Thymus (tissue), 11 donors: Measurements from ENCODE around the gene C2orf92. TPM values are rescaled to one million over a fixed set of nuclear protein-coding genes. Genes with fewer than 3 reads are reported as not detected.

Experiments
- DNase-seq, 9 donors: peaks; one replicate each; pipeline ENCODE4 v3.0.0-alpha.2; 2013; ENCODE audit warnings: low spot score in 9 of 9, low read depth in 6 of 9, missing footprints in 1 of 9
- H3K27ac ChIP-seq, 2 donors: one replicate each; pipeline ENCODE4 v1.5.1; 2013; ENCODE audit warnings: control low read depth in 1 of 2, low read depth in 1 of 2, low read length in 1 of 2, mild to moderate bottlenecking in 1 of 2, moderate library complexity in 1 of 2
- H3K27me3 ChIP-seq, 2 donors: one replicate each; pipeline ENCODE4 v1.5.1; 2013; ENCODE audit warnings: low read length in 1 of 2; ENCODE audit not compliant: control insufficient read depth in 2 of 2, insufficient read depth in 1 of 2
- H3K36me3 ChIP-seq, 2 donors: one replicate each; pipeline ENCODE4 v1.5.1; 2013; ENCODE audit warnings: low read length in 1 of 2, mild to moderate bottlenecking in 1 of 2, moderate library complexity in 1 of 2; ENCODE audit not compliant: control insufficient read depth in 2 of 2, insufficient read depth in 2 of 2
- H3K4me1 ChIP-seq, 2 donors: one replicate each; pipeline ENCODE4 v1.5.1; 2013; ENCODE audit warnings: low read length in 2 of 2; ENCODE audit not compliant: control insufficient read depth in 2 of 2, insufficient read depth in 2 of 2
- H3K4me3 ChIP-seq, 2 donors: one replicate each; pipeline ENCODE4 v1.5.1; 2013; ENCODE audit warnings: low read length in 2 of 2, control low read depth in 1 of 2, mild to moderate bottlenecking in 1 of 2
- H3K9me3 ChIP-seq, 2 donors: one replicate each; pipeline ENCODE4 v1.5.1; 2013; ENCODE audit warnings: low read length in 1 of 2, mild to moderate bottlenecking in 1 of 2; ENCODE audit not compliant: control insufficient read depth in 2 of 2, insufficient read depth in 1 of 2
- WGBS: extraction: QIAGEN DNeasy Blood & Tissue Kit; methylation state at CpG from one replicate; pipeline ENCODE4 v1.1.7; 2013; 5-methylcytosine and 5-hydroxymethylcytosine counted together
- polyA plus RNA-seq: library from polyadenylated mRNA; stranded (reverse); fragments of 200-250 nt; gene quantifications from one replicate; pipeline ENCODE4 v1.2.3, GENCODE V29; 2013
- total RNA-seq: library from RNA; stranded (reverse); fragments of 120-200 nt; gene quantifications from one replicate; pipeline ENCODE4 v1.2.4, GENCODE V29; 2013
- donor health status: healthy.

The C2orf92 gene
- total and polyA plus RNA-seq, 2 donors: 2.9 to 13.1 TPM

- Histone ChIP-seq H3K4me3 (no peak overlapping the region), H3K27me3 (no peaks in the 10 kb centered on the region), H3K9me3 (peaks cover 0 to 9% of the 10 kb centered on the region in 2 donors), H3K4me1 (peaks cover 0 to 3% of the 10 kb centered on the region in 2 donors), H3K27ac (peak overlapping the region in 1 of 2 donors; percentile 46), H3K36me3 (peaks cover 86 to 95% of the 10 kb centered on the region in 2 donors)
- 90% methylated on average over 12 of the region's 12 CpGs for WGBS
- no peak for DNase-seq
Observed at GRCh38 chr2:97728091-97728731, 58.7 kb downstream of the C2orf92 start.

- no peak overlapping the region for H3K4me3 ChIP-seq
- 94% methylated on average over 1 of the region's 1 CpG for WGBS
- peaks cover 0 to 9% of the 10 kb centered on the region in 2 donors for H3K9me3 ChIP-seq
- no peaks in the 10 kb centered on the region for H3K27me3 ChIP-seq
- no peak overlapping the region for H3K27ac ChIP-seq
- no peak for DNase-seq
- peaks cover 0 to 3% of the 10 kb centered on the region in 2 donors for H3K4me1 ChIP-seq
- H3K36me3 ChIP-seq: peaks cover 86 to 95% of the 10 kb centered on the region in 2 donors
Observed at GRCh38 chr2:97730245-97730644, 60.7 kb downstream of the C2orf92 start.

- H3K9me3 ChIP-seq: peaks cover 0 to 9% of the 10 kb centered on the region in 2 donors
- H3K27ac ChIP-seq: no peak overlapping the region
- no peak for DNase-seq
- 97% methylated on average over 12 of the region's 12 CpGs for WGBS
- no peaks in the 10 kb centered on the region for H3K27me3 ChIP-seq
- H3K4me1 ChIP-seq: peaks cover 0 to 3% of the 10 kb centered on the region in 2 donors
- H3K36me3 ChIP-seq: peaks cover 84 to 94% of the 10 kb centered on the region in 2 donors
- H3K4me3 ChIP-seq: no peak overlapping the region
Observed at GRCh38 chr2:97731274-97732020, 61.9 kb downstream of the C2orf92 start.

- no peak for DNase-seq
- Histone ChIP-seq H3K36me3 (peaks cover 84 to 93% of the 10 kb centered on the region in 2 donors), H3K4me3 (no peak overlapping the region), H3K27me3 (no peaks in the 10 kb centered on the region), H3K27ac (no peak overlapping the region), H3K9me3 (peaks cover 0 to 9% of the 10 kb centered on the region in 2 donors), H3K4me1 (peaks cover 0 to 2% of the 10 kb centered on the region in 2 donors)
- WGBS: 99% methylated on average over 28 of the region's 28 CpGs
Observed at GRCh38 chr2:97732436-97733340, 63.2 kb downstream of the C2orf92 start.

- no peak for DNase-seq
- WGBS: 98% methylated on average over 20 of the region's 20 CpGs
- H3K4me1 ChIP-seq: no peaks in the 10 kb centered on the region
- H3K27ac ChIP-seq: no peak overlapping the region
- H3K36me3 ChIP-seq: peaks cover 84 to 93% of the 10 kb centered on the region in 2 donors
- no peak overlapping the region for H3K4me3 ChIP-seq
- no peaks in the 10 kb centered on the region for H3K27me3 ChIP-seq
- H3K9me3 ChIP-seq: peaks cover 0 to 9% of the 10 kb centered on the region in 2 donors
Observed at GRCh38 chr2:97733341-97734035, 64.0 kb downstream of the C2orf92 start.

- no peak overlapping the region for H3K27ac ChIP-seq
- H3K36me3 ChIP-seq: peaks cover 90 to 93% of the 10 kb centered on the region in 2 donors
- H3K9me3 ChIP-seq: peaks cover 0 to 9% of the 10 kb centered on the region in 2 donors
- no peak for DNase-seq
- WGBS: 97% methylated on average over 44 of the region's 44 CpGs
- no peaks in the 10 kb centered on the region for H3K4me1 ChIP-seq
- H3K27me3 ChIP-seq: no peaks in the 10 kb centered on the region
- H3K4me3 ChIP-seq: no peak overlapping the region
Observed at GRCh38 chr2:97734061-97735051, 64.8 kb downstream of the C2orf92 start.

GRCh38 chr2:97735161-97735561 lies 65.6 kb downstream of the C2orf92 start:
- Histone ChIP-seq H3K27ac (no peak overlapping the region), H3K4me3 (no peak overlapping the region), H3K4me1 (no peaks in the 10 kb centered on the region), H3K27me3 (no peaks in the 10 kb centered on the region), H3K36me3 (peaks cover 92 to 94% of the 10 kb centered on the region in 2 donors), H3K9me3 (peaks cover 0 to 5% of the 10 kb centered on the region in 2 donors)
- WGBS: 99% methylated on average over 29 of the region's 29 CpGs
- DNase-seq: no peak

- Histone ChIP-seq H3K27me3 (no peaks in the 10 kb centered on the region), H3K4me1 (no peaks in the 10 kb centered on the region), H3K9me3 (peaks cover 0 to 3% of the 10 kb centered on the region in 2 donors), H3K27ac (no peak overlapping the region), H3K36me3 (peaks cover 88 to 95% of the 10 kb centered on the region in 2 donors), H3K4me3 (no peak overlapping the region)
- WGBS: 89% methylated on average over 4 of the region's 4 CpGs
- no peak for DNase-seq
Observed at GRCh38 chr2:97736185-97736584, 66.7 kb downstream of the C2orf92 start.
